Mesenteric fat pad (tissue), 1 donor: ENCODE measurements around the gene UXT. TPM values are rescaled to one million over a fixed set of nuclear protein-coding genes. Genes with fewer than 3 reads are reported as not detected.

Source experiments
- DNase-seq: peaks from one replicate; pipeline ENCODE4 v3.0.0-alpha.2; 2020; ENCODE audit warnings: low spot score
- total RNA-seq: library from RNA; stranded (reverse); fragmentation: NEBNext Ultra II Directional; extraction: Animal tissue kit (Norgen Biotek cat#: 25700); gene quantifications from one replicate; pipeline ENCODE4 v1.2.1, GENCODE V29; 2021
- donor health status: DM: yes; HTN: yes; CAD: no.

UXT gene
- total RNA-seq, 1 donor from 2014 or later, result 81.7 TPM

DNA sequence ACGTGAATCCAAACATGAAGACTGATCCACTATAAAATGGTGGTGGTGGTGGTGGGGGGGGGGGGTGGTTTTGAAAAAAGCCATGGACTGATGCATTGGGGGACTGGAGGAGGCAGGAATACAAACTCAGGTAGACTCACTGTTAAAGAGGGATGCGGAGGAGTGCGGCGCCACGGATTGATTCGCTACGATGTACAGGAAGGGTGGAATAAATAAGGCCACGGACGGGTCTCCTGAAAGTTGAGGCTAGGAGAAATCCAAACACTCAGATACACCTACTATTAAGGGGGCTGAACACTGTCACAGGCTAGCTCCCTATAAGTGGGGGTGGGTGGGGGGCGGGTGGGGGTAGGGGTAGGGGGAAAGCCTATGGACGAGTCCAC lies 9.2 kb downstream of the UXT start:
- no peak for DNase-seq

GRCh38 chrX:47649271-47649670 lies 9.7 kb downstream of the UXT start:
- DNase-seq, result no peak

GRCh38 chrX:47648376-47648775 lies 10.6 kb downstream of the UXT start:
- no peak for DNase-seq

DNA sequence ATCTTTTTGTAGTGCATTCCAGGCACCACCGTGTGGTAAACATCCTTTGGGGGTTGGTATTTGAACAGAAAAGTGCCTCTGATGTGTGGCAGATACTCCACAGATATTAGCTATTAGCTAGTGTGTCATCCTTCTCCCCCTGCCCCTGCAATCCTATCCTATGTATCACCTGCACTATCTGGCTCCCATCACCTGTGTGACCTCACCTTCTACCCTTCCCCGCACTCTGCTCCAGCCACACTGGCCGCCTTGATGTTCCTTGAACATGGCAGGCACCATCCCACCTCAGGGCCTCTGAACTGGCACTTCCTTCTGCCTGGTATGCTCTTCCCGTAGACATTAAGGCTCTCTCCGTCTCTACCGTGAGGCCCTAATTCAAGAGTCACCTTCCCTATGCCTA lies 12.3 kb downstream of the UXT start:
- no peak for DNase-seq

DNA sequence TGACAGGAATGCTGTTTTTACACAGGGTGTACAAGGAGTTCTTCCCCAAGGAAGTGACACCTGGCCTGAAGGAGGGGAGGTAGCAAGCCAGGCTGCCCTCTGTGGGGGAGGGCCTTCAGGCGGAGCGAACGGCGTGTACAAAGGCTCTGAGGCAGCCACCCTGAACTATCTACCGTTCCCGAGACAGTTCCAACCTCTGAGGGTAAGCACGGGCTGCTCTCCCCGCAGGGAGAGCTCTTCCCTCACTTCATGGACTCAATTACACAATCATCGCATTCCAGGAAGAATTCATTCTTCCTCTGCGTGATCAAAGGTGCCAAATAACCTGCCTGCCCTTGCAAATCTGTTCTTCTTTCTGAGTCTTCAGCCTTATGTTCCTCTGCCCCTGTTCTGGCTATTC lies 13.4 kb downstream of the UXT start:
- DNase-seq, result peak; percentile 28

GRCh38 chrX:47644557-47645091 lies 14.4 kb downstream of the UXT start:
- DNase-seq, result peak; percentile 81

DNA sequence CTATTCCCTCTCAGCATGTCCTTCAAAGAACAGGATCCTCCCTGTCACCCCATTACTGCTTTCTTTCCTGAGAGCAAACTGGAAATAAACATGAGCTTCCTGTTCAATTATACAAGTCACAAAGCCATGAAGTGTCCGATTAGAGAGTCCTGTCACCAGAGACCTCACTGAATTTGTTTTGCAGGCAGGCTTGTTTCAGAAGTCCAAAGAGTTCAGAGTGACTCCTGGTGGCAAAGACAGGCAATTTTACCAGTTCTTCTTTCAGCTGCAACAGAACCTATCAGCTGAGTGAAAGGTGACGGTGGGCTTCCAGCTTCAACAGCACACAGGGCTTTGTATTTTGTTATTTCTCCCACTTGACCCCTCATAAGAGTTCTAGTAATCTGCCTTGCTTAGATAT lies 15.1 kb downstream of the UXT start:
- DNase-seq, result no peak

GRCh38 chrX:47638816-47639215 lies 20.2 kb downstream of the UXT start:
- DNase-seq, result no peak

DNA sequence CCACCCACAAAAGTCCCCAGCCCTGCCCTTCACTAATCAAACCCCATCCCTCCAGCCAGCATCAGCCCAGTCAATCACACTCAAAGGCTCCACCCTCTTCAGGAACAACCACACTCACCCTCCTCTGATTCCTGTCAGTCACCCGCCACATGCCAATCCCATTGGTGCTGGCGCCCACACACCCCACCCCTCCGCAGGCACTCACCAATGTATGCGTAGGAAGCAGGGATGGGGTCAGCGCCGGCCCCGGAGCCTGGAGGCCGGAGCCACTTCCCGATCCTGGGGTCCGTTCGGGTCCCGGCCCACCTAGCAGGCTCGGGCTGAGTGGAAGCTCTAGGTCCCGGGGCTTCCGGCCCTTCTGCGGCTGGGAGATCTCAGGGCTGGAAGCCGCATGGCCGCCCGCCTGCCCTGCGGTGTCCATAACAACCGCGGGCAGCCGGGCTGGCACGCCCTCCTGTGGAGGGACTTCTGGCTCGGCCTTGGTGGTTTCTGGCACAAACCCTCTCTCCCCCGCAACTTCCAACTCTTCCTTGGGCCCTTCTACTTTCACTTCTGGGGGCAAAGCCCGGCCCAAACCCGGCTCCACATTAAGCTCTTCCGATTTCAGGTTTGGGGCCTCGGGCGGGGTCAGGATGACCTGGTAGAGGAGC lies 21.3 kb downstream of the UXT start:
- DNase-seq, result no peak

DNA sequence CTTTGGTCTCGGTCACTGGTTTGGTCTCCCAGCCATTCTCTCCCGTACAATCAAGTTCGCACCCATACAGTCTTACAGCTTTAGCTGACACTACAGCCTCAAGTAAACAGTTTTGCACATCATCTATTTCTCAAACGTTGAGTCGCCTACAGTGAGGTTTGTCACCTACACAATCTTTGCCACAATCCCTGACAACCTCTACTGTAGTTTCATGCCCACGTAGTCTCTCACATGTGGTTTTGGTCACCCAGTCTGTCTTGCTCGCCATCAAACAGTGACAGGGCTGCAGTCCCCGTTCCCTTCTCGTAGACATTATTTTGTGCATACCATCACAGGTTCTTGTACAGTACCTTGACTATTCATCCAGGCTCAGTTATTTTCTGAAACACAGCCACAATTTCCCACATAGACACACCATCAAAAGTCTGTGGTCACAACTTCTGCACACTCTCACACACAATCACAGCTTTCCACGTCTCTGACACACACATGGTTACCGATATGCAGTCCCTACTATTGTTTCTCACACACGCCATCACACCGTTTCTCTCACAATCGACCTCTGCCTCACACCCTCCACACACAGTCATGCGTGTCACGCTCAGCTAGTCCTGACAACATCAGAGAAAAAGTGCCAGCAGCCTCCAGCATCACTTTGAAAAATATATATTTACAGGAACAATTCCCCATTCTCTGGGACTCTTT lies 24.0 kb downstream of the UXT start:
- no peak for DNase-seq

DNA sequence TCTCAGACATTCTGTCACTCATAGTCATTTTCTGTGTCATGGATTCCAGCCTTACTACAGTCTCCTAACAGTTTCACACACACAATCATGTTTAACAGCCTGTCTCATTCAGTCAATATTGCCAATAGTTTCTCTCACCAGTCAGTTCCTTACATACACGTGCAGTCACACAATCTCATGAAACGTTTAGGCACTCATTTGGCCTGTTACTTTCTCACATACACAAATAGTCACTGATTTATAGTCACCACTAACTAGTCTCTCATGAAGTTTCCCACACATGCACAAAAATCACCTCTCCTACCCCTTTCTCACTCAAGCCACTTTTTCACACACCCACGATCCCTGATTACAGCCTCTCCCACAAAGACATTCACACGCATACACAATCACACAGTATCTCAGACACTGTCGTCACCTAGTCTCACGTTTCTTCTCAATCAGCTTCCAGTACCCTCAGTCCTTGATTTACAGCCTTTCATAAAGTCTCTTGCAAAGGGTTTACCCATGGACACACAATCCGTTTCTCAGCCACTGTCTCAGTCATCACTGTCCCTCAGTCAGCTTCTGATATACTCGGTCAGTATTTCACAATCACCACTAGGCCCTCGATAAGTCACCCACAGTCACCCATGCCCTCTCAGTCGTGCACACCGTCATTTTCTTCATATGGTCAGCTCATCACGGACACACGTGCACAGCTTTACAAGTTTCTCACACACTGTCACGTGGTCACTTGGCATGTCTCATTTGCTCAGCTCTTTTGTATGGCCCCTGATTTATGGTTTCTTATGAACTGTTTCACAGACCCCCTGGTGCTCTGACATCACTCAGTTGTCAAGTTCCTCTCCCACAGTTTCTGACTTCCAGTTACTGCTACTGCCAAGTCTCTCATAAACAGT lies 25.0 kb downstream of the UXT start:
- no peak for DNase-seq

DNA sequence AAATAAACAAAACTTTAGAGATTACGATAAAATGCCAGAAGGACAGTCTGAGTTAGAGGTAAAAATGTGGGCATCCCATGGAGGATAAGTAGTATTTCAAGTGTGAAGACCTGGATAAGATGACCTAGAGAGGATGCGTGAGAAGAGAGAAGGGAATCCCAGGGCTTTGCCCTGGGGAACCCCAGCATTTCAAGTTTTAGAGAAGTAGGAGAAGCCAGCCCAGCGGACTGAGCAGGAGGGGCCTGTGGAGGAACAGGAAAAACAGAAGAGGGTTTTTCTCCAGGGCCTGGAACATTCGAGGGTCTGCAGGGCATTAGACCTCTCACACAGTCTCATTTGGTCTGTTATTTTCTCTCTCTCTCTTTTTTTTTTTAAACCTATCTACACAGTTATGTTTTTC lies 26.3 kb downstream of the UXT start:
- DNase-seq, result no peak

- DNase-seq, result no peak
These were observed 27.3 kb downstream of the UXT start for GRCh38 chrX:47631676-47632075.

DNA sequence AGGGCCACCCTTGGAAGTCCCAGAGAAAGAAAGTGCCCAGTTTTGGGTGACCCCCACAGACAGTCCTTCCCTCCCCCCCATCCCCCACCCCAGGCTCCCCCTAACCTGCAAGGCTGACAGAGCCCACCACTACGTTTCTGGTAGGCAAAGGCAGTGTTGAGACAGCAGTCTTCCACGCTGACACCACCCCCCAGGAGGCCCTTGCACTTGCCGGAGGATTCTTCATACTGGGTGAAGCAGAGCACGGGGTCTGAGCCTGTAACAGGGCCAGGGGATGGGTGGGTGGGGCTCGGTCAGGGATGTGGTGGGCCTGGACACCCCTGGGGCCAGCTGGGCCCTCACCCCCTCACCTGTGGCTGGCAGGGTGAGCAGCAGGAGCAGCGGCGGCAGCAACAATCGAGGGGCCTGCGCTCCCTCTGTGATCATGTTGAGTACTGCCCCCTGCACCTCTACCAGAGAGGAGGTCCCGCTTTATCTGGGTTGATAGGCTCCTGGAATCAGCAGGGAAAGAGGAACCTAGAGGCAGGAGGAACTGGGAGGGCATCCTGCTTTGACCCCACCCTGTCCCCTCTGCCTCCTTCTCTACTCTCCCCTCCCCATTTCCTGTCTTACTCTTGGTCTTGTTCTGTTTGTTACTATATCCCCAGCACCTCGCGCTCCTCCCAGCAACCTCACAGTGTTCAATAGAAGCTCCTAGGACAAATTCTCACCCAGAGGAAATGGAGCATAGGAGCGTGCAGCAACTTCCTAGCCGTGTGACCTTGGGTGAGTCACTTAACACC lies 29.4 kb downstream of the UXT start, which contains the start of gene CFP:
CFP (minus strand) TSS at position 512 of the 782 bp plus-strand sequence; CDS start at position 426, 86 bp downstream.
- no peak for DNase-seq

DNA sequence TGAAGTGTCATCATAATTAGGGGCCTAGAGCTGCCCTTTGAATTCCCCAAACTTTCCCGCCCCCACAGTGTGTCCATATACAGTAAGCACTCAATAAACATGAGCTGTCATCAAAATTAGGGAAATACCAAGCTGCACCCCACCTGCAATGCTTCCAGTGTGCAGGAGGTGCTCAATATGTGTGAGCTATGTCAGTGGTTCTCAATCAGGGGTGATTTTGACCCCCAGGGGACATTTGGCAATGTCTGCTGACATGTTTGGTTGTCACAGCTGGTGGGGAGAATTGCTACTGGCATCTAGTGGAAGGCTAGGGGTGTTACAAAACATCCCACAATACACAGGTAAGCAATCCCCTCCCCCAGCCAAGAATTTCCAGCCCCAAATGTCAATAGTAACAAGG lies 30.0 kb downstream of the UXT start:
- DNase-seq, result no peak

DNA sequence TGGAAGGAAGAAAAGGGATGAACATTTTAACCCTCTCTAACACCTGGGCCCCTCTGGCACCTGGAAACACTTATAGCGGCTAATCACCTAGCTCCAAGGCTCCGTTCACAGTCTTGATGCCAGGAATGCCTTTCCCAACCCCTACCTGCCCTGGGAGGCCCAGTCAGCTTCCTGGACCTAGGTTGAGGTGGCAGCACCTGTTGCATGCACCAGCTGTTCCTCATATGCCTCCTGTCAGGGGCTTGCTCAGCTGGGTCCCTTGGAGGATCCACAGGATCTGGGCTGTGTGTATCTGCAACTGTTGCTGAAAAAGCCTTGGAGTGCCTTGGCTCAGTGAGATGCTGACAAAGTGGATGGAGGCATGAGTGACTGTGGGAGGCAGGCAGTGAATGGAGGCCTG lies 33.6 kb downstream of the UXT start:
- DNase-seq, result no peak

- no peak for DNase-seq
These were observed 35.4 kb downstream of the UXT start for GRCh38 chrX:47623540-47624027.

- DNase-seq, result peak; percentile 43
These were observed 37.1 kb downstream of the UXT start for GRCh38 chrX:47621851-47622250.

GRCh38 chrX:47620303-47620685 lies 38.7 kb downstream of the UXT start:
- peak; percentile 57 for DNase-seq

DNA sequence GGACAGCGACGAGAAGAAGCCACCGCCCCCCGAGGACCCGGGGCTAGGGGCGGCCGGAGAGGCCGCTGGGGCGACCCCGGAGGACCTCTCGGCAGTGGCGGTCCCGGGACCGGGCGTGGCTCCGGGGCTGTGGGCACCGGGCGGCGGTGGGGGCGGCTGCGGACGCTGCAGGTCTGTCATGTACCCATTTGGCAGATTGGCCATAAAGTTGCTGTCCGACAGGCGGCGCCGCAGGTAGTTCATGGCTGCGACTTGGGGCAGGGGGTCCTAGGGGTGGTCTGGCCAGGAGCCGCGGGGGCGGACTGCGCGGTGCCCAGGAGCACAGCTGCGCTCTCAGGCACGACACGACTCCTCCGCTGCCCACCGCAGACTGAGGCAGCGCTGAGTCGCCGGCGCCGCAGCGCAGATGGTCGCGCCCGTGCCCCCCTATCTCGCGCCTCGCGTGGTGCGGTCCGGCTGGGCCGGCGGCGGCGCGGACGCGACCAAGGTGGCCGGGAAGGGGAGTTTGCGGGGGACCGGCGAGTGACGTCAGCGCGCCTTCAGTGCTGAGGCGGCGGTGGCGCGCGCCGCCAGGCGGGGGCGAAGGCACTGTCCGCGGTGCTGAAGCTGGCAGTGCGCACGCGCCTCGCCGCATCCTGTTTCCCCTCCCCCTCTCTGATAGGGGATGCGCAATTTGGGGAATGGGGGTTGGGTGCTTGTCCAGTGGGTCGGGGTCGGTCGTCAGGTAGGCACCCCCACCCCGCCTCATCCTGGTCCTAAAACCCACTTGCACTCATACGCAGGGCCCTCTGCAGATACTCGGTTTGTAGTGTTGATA lies 39.3 kb downstream of the UXT start, which contains the start of gene SYN1:
SYN1 (minus strand) TSS at position 372 of the 817 bp plus-strand sequence; CDS start at position 243, 129 bp downstream.
- peak; percentile 91 for DNase-seq
